ENCODE results near the gene IQCE. TPM values are rescaled to one million over a fixed set of nuclear protein-coding genes. Genes with fewer than 3 reads are reported as not detected.
A peak's percentile ranks its signal among the peaks of the same experiment; 100 is the strongest.

Gene IQCE
- total and polyA plus RNA-seq, 12 donors = 4.2 to 13.8 (median 9.3) TPM

DNA sequence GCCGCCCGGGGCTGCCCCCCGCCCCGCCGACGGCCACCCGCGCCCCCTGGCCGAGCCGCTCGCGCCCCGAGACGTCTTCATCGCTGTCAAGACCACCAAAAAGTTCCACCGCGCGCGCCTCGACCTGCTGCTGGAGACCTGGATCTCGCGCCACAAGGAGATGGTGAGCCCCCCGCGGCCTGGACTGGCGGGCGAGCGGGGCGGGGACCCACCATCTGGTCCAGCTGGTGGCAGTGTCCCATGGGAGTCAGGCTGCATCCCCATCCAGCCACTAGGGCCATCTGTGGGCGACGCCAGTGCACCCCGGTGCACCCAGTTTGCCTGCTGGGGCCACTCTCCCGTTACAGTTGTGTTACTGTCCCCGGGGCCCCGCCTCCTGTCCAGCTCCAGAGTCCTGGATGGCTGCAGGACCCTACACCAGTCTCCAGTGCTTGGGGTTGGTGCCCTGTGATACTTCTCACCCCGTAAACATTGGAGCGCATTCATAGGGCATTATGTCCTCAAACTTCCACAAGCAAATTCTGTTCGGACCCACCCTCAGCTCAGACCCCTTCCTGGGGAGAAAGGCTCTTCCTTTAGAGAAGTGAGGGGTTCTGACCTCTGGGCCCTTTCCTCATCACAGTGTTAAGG, 38.5 kb upstream of the IQCE start:
- peak overlapping the region in 7 of 10 donors; percentile 11 to 87 (median 58) for H3K27ac ChIP-seq
- intact Hi-C loops (cut with DNase I) = loop anchor here in 4 of 10 donors (5.0 kb wide), 4 partner anchors 33 to 48 kb away; partner anchors contain the start of genes GRIFIN (in 2 of the 4), BRAT1 (in 1 of the 4) and IQCE (in 1 of the 4)
- no peak for DNase-seq

DNA sequence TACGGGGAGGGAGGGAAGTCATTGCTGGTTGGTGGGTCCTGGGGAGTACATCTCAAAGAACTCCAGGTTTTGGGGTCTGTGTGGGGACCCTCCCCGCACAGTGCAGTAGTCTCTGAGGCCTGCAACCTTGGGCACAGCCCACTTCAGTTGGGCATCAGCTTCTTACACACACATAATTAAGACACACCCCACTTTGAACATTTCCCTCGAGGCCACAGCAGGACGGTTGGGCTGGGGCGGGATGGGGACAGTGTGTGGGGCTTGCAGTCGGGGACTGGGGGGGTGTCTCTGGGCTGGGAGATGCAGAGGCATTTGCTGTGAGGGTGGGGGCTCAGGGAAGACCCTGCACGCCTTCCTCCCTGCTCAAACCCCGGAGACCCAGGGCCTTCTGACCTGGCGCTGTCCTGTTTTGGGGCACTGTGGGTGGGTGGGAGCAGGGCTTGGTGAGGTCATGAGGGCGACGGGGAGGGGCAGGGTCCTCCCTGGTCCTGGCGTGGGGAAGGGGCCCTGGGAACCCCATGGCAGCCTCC, 38.0 kb upstream of the IQCE start:
- no peak for ATAC-seq
- Histone ChIP-seq H3K4me1 (peaks cover 27 to 88% (median 59%) of the 10 kb centered on the region in 9 donors), H3K9me3 (no peaks in the 10 kb centered on the region), H3K4me3 (peak overlapping the region; percentile 33 to 82 (median 66)), H3K27me3 (peaks cover 0 to 30% (median 6%) of the 10 kb centered on the region in 7 donors), H3K36me3 (peaks cover 0 to 13% (median 4%) of the 10 kb centered on the region in 9 donors), H3K27ac (peak overlapping the region in 9 of 10 donors; percentile 39 to 87 (median 79))
- intact Hi-C loops (cut with DNase I) = loop anchor here in 4 of 10 donors (5.0 kb wide), 4 partner anchors 34 to 49 kb away; partner anchors contain the start of genes GRIFIN (in 2 of the 4), BRAT1 (in 1 of the 4) and IQCE (in 1 of the 4)
- no peak for DNase-seq
- 18 to 20% methylated on average over 12 of the region's 12 CpGs for WGBS, 2 donors
- TF ChIP-seq, protein P1, sequence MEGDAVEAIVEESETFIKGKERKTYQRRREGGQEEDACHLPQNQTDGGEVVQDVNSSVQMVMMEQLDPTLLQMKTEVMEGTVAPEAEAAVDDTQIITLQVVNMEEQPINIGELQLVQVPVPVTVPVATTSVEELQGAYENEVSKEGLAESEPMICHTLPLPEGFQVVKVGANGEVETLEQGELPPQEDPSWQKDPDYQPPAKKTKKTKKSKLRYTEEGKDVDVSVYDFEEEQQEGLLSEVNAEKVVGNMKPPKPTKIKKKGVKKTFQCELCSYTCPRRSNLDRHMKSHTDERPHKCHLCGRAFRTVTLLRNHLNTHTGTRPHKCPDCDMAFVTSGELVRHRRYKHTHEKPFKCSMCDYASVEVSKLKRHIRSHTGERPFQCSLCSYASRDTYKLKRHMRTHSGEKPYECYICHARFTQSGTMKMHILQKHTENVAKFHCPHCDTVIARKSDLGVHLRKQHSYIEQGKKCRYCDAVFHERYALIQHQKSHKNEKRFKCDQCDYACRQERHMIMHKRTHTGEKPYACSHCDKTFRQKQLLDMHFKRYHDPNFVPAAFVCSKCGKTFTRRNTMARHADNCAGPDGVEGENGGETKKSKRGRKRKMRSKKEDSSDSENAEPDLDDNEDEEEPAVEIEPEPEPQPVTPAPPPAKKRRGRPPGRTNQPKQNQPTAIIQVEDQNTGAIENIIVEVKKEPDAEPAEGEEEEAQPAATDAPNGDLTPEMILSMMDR (IDR thresholded peaks at IDR 0.05) = no peak

More for the DNA sequence above, 38.5 kb upstream of the IQCE start:
- no peak for ATAC-seq
- 3% methylated on average over 31 to 37 of the region's 37 CpGs for WGBS, 2 donors
- no peaks in the 10 kb centered on the region for H3K9me3 ChIP-seq
- peaks cover 0 to 30% (median 6%) of the 10 kb centered on the region in 7 donors for H3K27me3 ChIP-seq
- peak overlapping the region; percentile 33 to 82 (median 66) for H3K4me3 ChIP-seq
- H3K36me3 ChIP-seq = peaks cover 0 to 7% (median 2%) of the 10 kb centered on the region in 9 donors
- H3K4me1 ChIP-seq = peaks cover 27 to 82% (median 59%) of the 10 kb centered on the region in 9 donors
- TF ChIP-seq, protein P1 (IDR thresholded peaks at IDR 0.05) = peak in 1 of 9 donors; percentile 4

DNA sequence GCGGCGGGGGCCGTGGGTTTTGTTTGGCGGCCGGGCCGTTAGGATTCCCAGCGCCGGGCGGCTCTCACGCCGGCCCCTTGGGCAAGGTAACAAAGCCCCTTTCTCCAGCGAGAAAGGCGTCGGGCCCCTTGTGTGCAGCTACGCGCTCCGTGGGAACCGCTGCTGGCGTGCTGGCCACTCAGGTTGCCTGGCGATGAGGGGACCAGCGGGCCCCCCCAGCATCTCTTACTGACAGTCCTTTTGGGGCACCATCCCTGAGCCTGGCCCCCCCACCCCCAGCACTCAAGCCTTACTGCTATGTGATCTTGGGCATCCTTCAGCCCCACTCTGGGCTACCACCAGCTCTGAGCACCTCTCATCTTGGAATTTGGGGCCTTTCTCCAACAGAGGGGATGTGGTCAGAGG, 37.4 kb upstream of the IQCE start:
- Histone ChIP-seq H3K4me3 (peak overlapping the region; percentile 33 to 82 (median 66)), H3K36me3 (peaks cover 0 to 18% (median 4%) of the 10 kb centered on the region in 9 donors), H3K27me3 (peaks cover 0 to 33% (median 6%) of the 10 kb centered on the region in 7 donors), H3K4me1 (peaks cover 27 to 91% (median 59%) of the 10 kb centered on the region in 9 donors), H3K27ac (peak overlapping the region in 9 of 10 donors; percentile 39 to 87 (median 79)), H3K9me3 (no peaks in the 10 kb centered on the region)
- no peak for DNase-seq
- TF ChIP-seq, protein P1 (IDR thresholded peaks at IDR 0.05) = no peak
- no peak for ATAC-seq
- intact Hi-C loops (cut with DNase I) = loop anchor here in 4 of 10 donors (5.0 kb wide), 4 partner anchors 34 to 49 kb away; partner anchors contain the start of genes GRIFIN (in 2 of the 4), BRAT1 (in 1 of the 4) and IQCE (in 1 of the 4)
- WGBS, 2 donors = 16% methylated on average over 20 to 21 of the region's 21 CpGs

DNA sequence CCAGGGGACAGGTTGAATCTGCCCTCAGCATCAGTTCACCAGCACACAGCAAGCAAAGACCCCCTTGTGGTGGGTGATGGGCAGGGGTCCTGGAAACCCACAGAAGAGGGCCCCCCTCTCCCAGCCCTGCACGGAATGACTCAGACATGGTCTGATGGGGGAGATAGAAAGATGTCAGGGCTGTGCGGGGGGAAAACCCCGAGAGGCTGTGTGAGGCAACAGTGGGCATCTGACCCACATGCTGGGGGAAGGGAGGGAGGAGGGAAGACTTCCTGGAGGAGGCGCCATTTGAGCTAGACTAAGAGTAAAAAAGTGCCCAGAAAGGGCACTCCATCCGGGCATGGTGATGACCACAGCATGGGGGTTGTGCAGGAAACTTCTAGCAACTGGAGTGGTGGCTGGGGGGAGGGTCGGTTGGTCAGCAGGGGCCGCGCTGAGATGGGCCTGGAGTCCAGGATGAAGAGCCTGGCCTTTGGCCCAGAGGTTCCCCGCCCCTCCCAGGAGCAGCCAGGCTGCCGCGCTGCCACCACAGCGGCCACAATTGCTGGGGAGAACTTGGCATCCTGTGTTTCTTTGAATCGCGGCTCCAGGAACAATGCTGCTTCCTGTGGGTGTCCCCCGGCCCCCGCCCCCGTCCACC, 36.7 kb upstream of the IQCE start:
- Histone ChIP-seq H3K4me1 (peaks cover 27 to 91% (median 61%) of the 10 kb centered on the region in 9 donors), H3K9me3 (no peaks in the 10 kb centered on the region), H3K27me3 (peaks cover 0 to 33% (median 6%) of the 10 kb centered on the region in 7 donors), H3K36me3 (peaks cover 0 to 25% (median 4%) of the 10 kb centered on the region in 9 donors), H3K4me3 (peak overlapping the region; percentile 33 to 82 (median 66)), H3K27ac (peak overlapping the region in 9 of 10 donors; percentile 43 to 91 (median 81))
- TF ChIP-seq, protein P1 (IDR thresholded peaks at IDR 0.05) = no peak
- 32% methylated on average over 17 of the region's 17 CpGs for WGBS, 2 donors
- DNase-seq = peak; percentile 56 to 62
- ATAC-seq = peak in 5 of 8 donors; percentile 1 to 36 (median 15)
- intact Hi-C loops (cut with DNase I) = loop anchor here in 4 of 10 donors (5.0 kb wide), 4 partner anchors 35 to 50 kb away; partner anchors contain the start of genes GRIFIN (in 2 of the 4), BRAT1 (in 1 of the 4) and IQCE (in 1 of the 4)
